Right hindlimb (tissue), 1 donor: ENCODE results near the gene MBD5.
A peak's percentile ranks its signal among the peaks of the same experiment; 100 is the strongest.
"Not testable (repeated sequence)": the region's sequence is repeated elsewhere in the genome, so short reads cannot be mapped to it uniquely, and the experiment has no call there.

Experiments
- DNase-seq: peaks from one replicate; pipeline ENCODE4 v3.0.0-alpha.2; 2018

MBD5 gene

DNA sequence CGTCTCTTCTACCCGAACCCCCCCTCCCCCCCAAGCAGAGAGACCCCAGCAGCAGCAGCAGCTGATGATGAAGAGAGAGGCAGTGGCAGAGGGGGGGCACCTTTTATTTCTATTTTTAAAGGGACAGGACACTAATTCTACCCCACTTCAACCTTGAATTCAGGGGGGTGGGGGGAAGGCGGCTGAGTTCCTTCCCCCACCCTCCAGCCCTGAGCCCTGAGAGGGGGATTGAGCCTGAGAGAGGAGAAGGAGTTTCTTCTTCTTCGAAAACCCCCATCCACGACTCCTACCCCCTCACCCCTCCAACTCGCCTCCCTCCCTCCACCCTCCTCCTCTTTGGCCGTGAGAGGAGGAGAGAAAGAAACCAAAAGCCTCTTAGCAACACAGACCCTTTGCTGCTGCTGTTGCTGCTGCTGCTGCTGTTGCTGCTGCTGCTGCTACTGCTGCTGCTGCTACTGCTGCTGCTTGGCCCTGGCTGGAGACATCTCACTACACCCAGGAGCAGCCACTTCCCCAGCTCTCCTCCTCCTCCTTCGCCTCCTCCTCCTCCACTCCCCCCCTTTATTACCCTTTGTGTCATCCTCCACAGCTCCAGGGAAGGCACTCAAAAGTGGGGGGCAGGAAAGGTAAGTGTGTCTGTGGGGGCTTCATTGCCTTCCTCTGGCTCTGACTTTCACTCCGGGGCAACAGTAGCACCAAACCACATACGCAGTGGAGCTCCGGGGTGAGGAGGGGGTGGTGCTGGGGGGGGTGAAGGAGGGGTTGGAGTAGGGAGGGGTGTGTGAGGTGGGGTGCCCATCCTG, at the start of gene MBD5:
Gene MBD5 (plus strand): TSS at position 33 of the 803 bp plus-strand sequence.
- DNase-seq = no peak

DNA sequence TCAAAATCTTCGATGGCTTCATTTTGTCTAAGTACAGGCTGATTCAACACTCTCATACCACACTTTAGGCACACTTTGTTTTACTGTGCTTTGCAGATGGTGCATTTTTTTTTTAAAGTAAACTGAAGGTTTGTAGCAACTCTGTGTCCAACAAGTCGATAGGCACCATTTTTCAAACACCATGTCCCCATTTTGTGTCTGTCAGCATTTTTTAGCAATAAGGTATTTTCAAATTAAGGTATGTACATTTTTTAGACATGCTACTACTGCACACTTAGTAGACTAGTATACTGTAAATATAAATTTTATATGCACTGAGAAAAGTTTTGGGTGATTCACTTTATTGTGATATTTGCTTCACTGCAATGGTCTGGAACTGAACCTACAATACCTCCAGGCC, 44.8 kb upstream of the MBD5 start:
- DNase-seq = no peak

GRCh38 chr2:147977679-147978078, 43.2 kb upstream of the MBD5 start:
- DNase-seq = no peak

DNA sequence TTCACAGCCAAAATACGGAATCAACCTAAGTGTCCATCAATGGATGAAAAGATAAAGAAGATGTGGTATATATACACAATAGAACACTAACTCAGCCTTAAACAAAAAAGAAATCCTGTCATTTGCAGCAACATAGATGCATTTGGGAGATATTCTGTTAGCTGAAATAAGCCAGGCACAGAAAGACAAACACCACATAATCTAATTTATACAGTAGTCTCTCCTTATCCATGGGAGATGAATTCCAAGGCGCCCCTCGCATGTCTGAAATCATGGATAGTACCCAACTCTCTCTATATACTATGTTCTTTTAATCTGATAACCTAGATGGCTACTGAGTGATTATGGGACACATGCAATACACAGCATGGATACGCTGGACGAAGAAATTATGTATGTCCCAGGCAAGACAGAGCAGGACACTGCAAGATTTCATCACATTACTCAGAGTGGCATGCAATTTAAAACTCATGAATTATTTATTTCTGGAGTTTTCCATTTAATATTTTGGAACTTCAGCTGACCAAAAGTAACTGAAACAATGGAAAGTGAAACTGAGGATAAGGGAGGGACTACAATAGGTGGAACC, 39.9 kb upstream of the MBD5 start:
- DNase-seq = no peak

DNA sequence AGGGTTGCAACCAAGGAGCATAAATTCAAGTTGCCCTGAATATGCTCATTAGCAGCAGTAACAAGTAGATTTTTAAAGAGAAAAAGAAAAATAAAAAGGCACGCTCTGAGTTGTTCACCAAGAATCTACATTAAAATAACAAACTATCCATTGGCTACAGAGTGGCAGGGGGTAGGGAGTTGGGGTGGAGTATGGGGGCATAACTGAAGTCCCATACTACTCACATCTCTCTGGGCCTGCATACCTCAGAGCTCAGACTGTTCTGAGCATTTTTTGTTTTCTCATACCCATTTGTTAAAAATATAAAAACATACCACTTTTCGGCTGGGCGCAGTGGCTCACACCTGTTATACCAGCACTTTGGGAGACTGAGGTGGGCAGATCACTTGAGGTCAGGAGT, 31.8 kb upstream of the MBD5 start:
- no peak for DNase-seq

DNA sequence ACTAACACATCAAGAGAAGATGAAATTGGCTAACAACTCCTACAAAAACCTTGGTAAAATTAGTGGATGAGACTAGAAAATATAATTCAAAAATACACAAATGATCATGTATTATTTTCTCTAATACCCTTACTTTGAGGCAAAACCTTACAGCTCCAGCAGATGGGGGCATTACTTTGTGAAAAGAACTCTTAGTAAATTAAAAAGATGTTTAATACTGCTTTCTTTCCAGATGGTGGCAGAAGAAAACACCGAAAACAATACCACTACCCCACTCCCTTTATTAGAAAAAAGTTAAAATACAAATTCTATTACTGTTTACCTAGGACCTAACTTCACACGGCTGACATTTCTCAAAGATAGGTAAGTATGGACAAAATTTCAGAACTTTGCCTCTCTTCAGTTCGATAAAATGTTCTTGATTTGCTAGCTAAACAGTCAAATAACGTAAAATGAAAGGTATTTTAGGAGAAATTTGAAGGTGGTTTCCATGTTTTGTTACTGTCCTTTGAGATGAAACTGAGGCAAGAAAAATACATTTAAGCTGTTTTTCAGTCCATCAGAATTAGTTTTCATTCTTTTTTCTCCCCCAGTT, 31.0 kb upstream of the MBD5 start:
- no peak for DNase-seq

DNA sequence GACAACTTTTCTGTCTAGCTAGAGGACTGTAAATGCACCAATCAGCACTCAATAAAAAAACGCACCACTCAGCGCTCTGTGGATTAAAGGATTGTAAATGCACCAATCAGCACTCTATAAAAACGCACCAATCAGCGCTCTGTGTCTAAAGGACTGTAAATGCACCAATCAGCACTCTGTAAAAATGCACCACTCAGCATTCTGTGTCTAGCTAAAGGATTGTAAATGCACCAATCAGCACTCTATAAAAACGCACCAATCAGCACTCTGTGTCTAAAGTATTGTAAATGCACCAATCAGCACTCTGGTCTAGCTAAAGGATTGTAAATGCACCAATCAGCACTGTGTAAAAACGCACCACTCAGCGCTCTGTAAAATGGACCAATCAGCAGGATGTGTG, 25.9 kb upstream of the MBD5 start:
- DNase-seq = not testable (repeated sequence)

DNA sequence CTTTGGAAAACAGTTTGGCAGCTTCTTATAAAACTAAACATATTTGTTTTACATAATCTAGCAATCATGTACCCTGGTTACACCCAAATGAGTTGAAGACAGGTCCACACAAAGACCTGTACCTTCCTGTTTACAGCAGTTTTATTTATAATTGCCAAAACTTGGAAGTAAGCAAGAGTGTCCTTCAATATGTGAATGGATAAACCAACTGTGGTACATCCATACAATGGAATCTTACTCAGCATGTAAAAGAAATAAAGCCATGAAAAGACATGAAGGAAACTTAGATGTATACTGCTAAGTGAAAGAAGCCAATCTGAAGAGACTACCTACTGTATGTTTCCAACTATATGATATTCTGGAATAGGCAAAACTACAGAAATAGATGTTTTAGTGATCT, 24.1 kb upstream of the MBD5 start:
- no peak for DNase-seq

- DNase-seq = no peak
These were observed 22.7 kb upstream of the MBD5 start for GRCh38 chr2:147998203-147998602.

GRCh38 chr2:147999126-147999525, 21.8 kb upstream of the MBD5 start:
- DNase-seq = no peak

DNA sequence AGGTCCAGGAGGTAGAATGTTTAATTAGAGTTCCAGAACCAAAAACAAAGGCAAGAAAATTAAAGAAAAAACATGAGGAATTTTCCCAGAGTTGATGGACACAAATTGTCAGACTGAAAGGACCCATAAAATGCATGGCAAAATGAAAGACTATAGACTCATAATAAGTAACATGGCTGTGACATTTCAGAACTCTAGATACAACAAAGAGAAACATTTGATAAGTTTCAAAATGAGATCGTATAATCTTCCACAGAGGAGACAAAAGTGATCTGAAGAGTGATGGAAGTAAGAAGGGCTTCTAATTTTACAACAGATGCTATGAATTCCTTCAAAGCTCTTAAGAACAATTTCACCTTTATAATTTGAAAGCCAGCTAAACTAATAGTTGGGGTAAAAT, 20.8 kb upstream of the MBD5 start:
- DNase-seq = no peak

DNA sequence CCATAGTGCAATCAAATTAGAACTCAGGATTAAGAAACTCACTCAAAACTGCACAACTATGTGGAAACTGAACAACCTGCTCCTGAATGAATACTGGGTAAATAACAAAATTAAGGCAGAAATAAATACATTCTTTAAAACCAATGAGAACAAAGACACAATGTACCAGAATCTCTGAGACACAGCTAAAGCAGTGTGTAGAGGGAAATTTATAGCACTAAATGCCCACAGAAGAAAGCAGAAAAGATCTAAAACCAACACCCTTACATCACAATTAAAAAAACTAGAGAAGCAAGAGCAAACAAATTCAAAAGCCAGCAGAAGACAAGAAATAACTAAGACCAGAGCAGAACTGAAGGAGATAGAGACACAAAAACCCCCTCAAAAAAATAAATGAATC, 18.5 kb upstream of the MBD5 start:
- DNase-seq = not testable (repeated sequence)

GRCh38 chr2:148006249-148007007, 14.5 kb upstream of the MBD5 start:
- no peak for DNase-seq

- no peak for DNase-seq
These were observed 13.5 kb upstream of the MBD5 start for GRCh38 chr2:148007219-148007900.

DNA sequence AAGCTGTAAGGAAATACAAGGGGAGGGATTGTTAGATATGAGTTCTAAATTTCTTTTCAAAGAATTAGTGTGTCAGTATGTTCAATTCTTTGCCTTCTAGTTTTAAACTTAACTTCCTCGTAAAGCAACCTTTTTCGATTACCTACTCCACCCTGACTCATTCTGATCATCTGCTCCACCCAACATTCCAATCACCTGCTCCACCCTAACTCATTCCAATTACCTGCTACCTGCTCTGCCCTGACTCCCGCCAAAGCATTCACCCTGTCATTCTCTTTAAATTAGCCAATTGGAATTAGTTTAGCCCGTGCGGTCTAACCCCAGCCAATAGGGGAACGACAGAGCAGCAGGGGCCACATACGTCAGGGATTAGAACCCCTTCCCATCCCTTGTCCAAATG, 12.5 kb upstream of the MBD5 start:
- not testable (repeated sequence) for DNase-seq

- DNase-seq = no peak
These were observed 7.0 kb upstream of the MBD5 start for GRCh38 chr2:148013876-148014275.

DNA sequence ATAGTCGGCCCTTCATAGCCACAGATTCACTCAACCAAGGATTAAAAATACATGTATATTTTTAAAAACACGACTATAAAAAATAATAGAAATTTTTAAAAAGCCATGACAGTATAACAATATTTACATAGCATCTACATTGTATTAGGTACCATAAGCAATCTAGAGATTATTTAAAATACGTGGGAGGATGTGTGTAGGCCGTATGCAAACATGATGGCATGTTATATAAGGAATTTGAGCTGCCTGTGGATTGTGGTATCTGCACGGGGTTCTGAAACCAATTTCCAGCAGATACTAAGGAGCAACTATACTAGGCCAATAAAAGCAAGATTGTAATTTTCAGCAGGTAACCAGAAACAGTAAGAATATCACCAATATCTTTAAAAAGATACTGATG, 6.3 kb upstream of the MBD5 start:
- no peak for DNase-seq

DNA sequence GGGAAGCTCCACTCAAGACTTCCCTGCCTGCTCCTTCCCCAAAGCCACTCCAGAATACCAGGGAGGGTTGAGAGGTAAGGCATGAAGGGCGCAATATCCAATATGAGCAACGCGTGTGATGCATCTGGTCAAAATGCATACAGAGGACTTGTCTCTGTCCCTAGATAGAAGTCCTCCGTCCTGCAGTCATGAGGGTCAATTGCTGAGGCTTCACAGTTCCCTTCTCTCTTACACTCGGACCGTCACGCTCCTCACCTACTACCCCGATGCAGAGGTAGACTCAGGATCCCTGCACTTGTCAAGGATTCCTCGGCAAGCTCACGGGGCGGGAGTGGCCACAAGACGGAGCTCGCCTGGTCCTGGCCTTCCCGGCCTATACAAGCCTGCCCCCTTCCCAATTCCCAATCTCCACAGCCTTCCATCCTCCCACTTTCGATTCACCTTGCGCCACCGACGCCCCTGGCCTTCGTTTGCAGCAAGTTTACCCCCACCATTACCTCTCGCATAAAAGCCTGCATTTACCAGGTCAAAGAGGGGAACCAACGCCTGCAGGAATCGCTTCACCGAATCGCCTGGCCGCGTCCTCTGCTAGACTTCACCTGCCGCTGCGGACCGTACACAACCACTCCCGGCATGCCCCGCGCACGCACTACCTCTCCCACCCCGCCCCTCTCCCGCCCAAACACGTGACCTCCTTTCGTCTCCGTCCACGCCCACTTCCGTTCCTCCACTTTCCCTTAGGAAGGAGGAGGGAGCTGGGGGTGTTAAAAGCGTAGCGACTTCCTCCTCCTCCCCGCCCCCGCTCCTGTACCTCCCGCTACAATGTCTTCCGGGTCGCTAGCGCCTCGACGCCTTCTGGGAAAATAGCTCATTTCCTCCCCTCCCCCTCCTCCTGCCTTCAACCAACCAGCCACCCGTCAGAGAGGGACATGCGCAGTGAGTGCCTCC, 506 bp upstream of the MBD5 start, which contains the start of gene ORC4:
Gene ORC4 (minus strand): TSS at position 627 of the 948 bp plus-strand sequence. CDS start 44,779 bp downstream, outside the sequence.
- DNase-seq = peak; percentile 99

GRCh38 chr2:148021886-148022285, 995 bp downstream of the MBD5 start:
- no peak for DNase-seq

GRCh38 chr2:148022351-148022750, 1.5 kb downstream of the MBD5 start:
- no peak for DNase-seq

DNA sequence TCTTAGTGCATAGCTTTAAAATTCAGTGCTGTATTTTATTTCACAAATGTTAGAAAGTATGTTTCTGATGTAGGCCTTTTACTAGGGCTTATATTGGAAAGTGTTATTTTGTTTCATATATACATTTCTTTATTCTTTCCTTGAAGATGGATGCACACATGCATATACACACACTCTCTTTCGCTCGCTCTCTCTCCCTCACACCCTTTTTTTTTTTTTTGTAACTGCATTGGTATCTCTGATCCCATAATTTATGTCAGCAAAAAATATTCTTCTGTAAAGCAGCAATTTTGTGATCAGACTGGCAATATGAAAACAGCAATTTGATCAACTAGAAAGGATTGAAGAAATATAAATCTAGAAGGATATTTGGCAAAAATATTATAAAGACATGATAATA, 2.0 kb downstream of the MBD5 start:
- no peak for DNase-seq

DNA sequence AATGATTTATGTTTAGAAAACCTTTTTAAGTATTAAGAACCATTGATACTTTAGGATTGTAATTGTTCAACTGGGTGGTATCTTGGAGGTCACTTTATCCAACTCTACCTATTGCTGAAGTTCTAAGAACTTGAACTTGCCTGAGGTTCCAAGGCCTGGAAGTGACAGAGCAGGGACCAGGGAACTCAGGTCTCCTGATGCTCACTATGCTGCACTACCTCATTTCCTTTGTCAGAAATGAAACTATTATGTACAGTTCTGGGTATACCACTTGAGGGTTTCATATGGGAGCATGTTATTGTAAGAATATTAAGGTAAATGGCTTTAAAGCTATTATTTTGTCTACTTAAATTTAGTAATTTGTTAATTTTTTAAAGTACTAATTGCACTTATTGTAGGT, 3.0 kb downstream of the MBD5 start:
- no peak for DNase-seq
